Upper lobe of right lung (tissue), 1 donor: Measurements from ENCODE around the gene SLC44A5. TPM values are rescaled to one million over a fixed set of nuclear protein-coding genes. Genes with fewer than 3 reads are reported as not detected.

Experiments
- ATAC-seq: fragments of 200-7000 bp; cut with Tn5 transposase; one replicate; pipeline ENCODE4 v1.9.1; 2020; ENCODE audit warnings: mild to moderate bottlenecking, moderate library complexity
- DNase-seq: peaks from one replicate; pipeline ENCODE4 v3.0.0-alpha.2; 2020
- H3K27ac ChIP-seq: fragments of 200-600 bp; one replicate; pipeline ENCODE4 v1.8.0; 2022
- H3K27me3 ChIP-seq: fragments of 200-600 bp; one replicate; pipeline ENCODE4 v1.8.0; 2022; ENCODE audit warnings: mild to moderate bottlenecking
- H3K36me3 ChIP-seq: fragments of 200-600 bp; one replicate; pipeline ENCODE4 v1.8.0; 2022
- H3K4me1 ChIP-seq: fragments of 200-600 bp; one replicate; pipeline ENCODE4 v1.8.0; 2022
- H3K4me3 ChIP-seq: fragments of 200-600 bp; one replicate; pipeline ENCODE4 v1.8.0; 2022; ENCODE audit warnings: mild to moderate bottlenecking
- H3K9me3 ChIP-seq: fragments of 200-600 bp; one replicate; pipeline ENCODE4 v1.8.0; 2022
- intact Hi-C: fragments of 100-400 bp; cut with DNase I; formaldehyde crosslinking; loops from one replicate; pipeline ENCODE4 v1.11.0; 2022
- total RNA-seq: library from RNA; stranded (reverse); fragmentation: NEBNext Ultra II Directional; extraction: Animal tissue kit (Norgen Biotek cat#: 25700); gene quantifications from one replicate; pipeline ENCODE4 v1.2.1, GENCODE V29; 2021
- TF ChIP-seq, protein P1 (sequence below): fragments of 200-600 bp; IDR thresholded peaks from one replicate; pipeline ENCODE4 v1.8.0; 2022; ENCODE audit warnings: antibody characterized with exemption
- donor health status: DM: no; HTN: yes; CAD: no; lungs with severe emphysema.

SLC44A5 gene
- total RNA-seq, 1 donor from 2014 or later: 0.55 TPM

DNA sequence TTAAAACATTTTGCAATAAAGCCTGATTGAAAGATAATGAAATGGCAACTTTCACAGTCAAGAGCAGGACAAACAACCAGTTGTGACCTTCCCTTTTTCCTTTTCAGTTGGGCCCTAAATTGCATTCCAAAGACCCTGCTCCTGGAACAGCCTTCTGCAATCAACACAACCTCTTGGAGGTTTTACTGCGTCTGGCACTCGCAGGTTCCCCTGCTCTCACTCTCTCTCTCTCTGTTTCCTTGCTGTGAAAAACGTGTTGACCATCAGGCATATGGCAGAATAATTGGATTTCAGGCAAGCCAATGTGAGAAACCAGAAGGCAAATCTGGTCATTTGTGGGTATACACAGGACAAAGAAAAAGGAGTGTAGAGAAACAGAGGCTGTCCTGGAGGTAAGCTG, 23.2 kb downstream of the SLC44A5 start:
- Histone ChIP-seq H3K9me3 (no peaks in the 10 kb centered on the region), H3K4me3 (no peak overlapping the region), H3K27ac (no peak overlapping the region), H3K4me1 (no peaks in the 10 kb centered on the region), H3K36me3 (no peaks in the 10 kb centered on the region), H3K27me3 (no peaks in the 10 kb centered on the region)
- TF ChIP-seq, protein P1, sequence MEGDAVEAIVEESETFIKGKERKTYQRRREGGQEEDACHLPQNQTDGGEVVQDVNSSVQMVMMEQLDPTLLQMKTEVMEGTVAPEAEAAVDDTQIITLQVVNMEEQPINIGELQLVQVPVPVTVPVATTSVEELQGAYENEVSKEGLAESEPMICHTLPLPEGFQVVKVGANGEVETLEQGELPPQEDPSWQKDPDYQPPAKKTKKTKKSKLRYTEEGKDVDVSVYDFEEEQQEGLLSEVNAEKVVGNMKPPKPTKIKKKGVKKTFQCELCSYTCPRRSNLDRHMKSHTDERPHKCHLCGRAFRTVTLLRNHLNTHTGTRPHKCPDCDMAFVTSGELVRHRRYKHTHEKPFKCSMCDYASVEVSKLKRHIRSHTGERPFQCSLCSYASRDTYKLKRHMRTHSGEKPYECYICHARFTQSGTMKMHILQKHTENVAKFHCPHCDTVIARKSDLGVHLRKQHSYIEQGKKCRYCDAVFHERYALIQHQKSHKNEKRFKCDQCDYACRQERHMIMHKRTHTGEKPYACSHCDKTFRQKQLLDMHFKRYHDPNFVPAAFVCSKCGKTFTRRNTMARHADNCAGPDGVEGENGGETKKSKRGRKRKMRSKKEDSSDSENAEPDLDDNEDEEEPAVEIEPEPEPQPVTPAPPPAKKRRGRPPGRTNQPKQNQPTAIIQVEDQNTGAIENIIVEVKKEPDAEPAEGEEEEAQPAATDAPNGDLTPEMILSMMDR: no peak
- no peak for DNase-seq
- ATAC-seq: no peak
- intact Hi-C loops: no loop called here

DNA sequence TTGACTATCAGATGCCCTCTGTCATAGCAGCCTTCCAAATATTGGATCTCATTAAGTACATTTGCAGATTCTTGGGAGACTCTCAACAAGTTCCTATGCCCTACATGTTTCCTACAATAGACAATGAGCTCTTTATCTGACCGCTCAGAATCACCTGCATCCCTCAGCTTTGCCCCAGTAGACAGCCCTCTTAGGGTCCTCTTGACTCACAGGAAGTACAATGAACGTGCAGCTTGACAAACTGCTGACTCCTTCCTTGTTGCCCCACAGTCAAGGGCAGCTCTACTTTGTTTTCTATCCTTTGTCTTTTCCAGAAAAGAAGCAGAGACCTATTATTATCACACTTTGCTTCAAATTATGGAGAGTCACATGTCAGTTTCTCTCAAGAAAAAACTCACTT, 27.6 kb downstream of the SLC44A5 start:
- no peaks in the 10 kb centered on the region for H3K27me3 ChIP-seq

DNA sequence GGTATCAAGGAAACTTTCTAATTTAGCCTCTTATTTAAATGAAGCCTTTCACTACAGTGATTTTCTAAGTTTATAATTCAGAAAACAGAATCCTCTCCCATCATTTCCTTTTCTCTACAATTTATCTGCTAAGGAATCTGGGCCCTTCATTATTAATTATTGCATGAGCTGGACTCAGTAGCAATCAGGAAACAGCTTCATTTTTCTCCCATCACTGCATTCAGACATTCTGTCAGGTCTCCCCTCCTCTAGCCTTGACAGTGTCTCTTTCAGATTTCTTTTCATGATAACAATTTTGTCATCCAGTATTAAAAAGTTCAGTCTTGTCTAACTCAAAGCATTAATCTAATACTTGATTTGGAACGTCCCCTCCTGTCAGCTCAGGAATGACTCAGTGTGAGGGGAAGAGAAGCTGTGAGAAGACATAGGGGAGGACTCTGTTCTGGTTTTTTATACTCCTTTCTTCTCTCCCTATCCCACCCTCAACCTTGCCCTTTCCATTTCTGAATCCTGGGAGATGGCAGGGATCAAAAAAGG, 28.1 kb downstream of the SLC44A5 start:
- Histone ChIP-seq H3K9me3 (no peaks in the 10 kb centered on the region), H3K36me3 (no peaks in the 10 kb centered on the region), H3K27me3 (no peaks in the 10 kb centered on the region), H3K4me3 (no peak overlapping the region), H3K27ac (no peak overlapping the region), H3K4me1 (no peaks in the 10 kb centered on the region)
- ATAC-seq: no peak
- TF ChIP-seq, protein P1: no peak
- intact Hi-C loops: no loop called here
- DNase-seq: no peak

More for the DNA sequence above, 27.6 kb downstream of the SLC44A5 start:
- no peaks in the 10 kb centered on the region for H3K36me3 ChIP-seq
- H3K4me3 ChIP-seq: no peak overlapping the region
- DNase-seq (no peak), ATAC-seq (no peak)
- TF ChIP-seq, protein P1: no peak
- intact Hi-C loops: no loop called here
- H3K9me3 ChIP-seq: no peaks in the 10 kb centered on the region
- no peak overlapping the region for H3K27ac ChIP-seq
- no peaks in the 10 kb centered on the region for H3K4me1 ChIP-seq

DNA sequence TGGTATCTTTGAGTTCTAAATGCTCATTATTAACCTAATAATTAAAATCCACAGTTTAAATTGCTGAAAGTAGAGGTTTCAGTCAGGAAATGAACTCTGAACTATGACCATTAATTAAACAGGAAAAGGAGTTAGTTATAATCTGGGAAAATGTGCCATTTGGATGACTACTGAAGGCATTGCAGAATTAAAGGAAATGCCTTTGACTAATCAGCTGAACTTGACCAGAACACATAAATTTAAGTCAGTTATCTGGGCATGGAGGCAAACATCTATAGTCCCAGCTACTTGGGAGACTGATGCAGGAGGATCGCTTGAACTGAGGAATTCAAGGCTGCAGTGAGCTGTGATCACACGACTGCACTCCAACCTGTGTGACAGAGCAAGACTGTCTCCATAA, 31.9 kb downstream of the SLC44A5 start:
- intact Hi-C loops: no loop called here
- no peak overlapping the region for H3K27ac ChIP-seq
- H3K36me3 ChIP-seq: no peaks in the 10 kb centered on the region
- no peak for DNase-seq
- H3K4me3 ChIP-seq: no peak overlapping the region
- TF ChIP-seq, protein P1: no peak
- no peak for ATAC-seq
- no peaks in the 10 kb centered on the region for H3K27me3 ChIP-seq
- no peaks in the 10 kb centered on the region for H3K4me1 ChIP-seq
- H3K9me3 ChIP-seq: no peaks in the 10 kb centered on the region

DNA sequence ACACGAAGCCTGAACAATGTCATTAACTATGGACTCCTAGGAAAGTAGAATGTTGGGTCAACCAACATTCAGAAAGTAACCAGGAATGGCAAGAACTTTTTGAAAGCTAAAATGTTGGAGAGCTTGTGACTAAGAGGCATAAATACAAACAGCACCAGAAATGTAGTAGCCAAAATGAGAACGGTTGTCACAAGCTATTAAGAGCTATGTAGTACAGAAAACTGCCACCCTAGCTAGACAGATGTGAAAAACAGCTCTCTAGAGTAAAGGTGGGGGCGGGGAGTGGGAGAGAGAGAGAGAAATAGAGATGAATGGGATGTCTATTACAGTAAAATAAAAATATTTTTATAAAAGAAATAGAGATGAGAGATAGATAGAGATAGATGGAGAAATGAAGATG, 35.1 kb downstream of the SLC44A5 start:
- no peaks in the 10 kb centered on the region for H3K4me1 ChIP-seq
- no peak overlapping the region for H3K4me3 ChIP-seq
- no peak for ATAC-seq
- no peak overlapping the region for H3K27ac ChIP-seq
- DNase-seq: no peak
- no peaks in the 10 kb centered on the region for H3K9me3 ChIP-seq
- no peaks in the 10 kb centered on the region for H3K27me3 ChIP-seq
- H3K36me3 ChIP-seq: no peaks in the 10 kb centered on the region
- TF ChIP-seq, protein P1: no peak
- intact Hi-C loops: no loop called here

DNA sequence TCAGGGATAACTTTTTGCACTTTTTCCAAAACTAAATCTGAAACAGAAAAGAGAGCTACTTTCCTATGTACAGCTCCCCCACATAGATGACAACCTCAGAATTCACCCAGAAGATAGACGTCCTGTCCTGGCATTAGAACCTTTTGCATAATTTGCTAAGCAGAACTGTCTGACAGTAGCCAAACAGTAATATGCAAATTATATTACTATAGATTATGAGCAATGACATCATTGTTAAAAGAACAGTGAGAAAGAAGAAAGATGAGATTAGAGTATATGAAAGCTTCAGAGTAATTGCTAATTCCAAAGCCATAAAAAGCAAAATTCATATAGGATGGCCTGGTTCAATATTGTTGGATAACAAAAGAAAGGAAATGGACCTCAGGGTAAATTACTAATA, 43.7 kb downstream of the SLC44A5 start:
- no peak overlapping the region for H3K27ac ChIP-seq
- no peak for DNase-seq
- no peaks in the 10 kb centered on the region for H3K27me3 ChIP-seq
- TF ChIP-seq, protein P1: no peak
- no peaks in the 10 kb centered on the region for H3K9me3 ChIP-seq
- H3K36me3 ChIP-seq: no peaks in the 10 kb centered on the region
- no peaks in the 10 kb centered on the region for H3K4me1 ChIP-seq
- no peak overlapping the region for H3K4me3 ChIP-seq
- no peak for ATAC-seq
- intact Hi-C loops: no loop called here
